ENCODE measurements around the gene ACO1. TPM values are rescaled to one million over a fixed set of nuclear protein-coding genes. Genes with fewer than 3 reads are reported as not detected.

The ACO1 gene
- total and polyA plus RNA-seq, 9 of the 15 experiments (the other 6 are each of a cell fraction or from before 2014, with no cell fraction given) = 0.96 to 29.7 (median 16.9) TPM

DNA sequence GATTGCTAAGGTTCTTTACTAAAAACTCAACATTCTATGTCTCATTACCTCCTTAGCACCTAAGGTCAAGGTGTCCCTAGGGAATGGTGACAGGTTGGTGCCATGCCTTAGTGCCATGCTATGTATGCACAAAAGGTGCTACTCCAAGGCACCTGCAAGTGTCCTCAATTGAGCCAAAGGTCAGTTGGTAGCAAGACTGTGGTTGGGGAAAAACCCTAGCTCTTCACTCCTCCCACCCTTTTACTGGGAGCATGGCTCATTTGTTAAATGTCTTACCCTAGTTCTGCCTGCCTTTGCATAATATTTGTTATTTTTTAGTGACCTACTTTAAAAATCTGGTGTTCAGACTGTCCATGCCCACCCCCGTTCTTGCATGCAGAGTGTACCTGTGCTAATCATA lies 17.0 kb downstream of the ACO1 start:
- no peaks in the 10 kb centered on the region for H3K79me2 ChIP-seq (ENCODE audit: control insufficient read depth, insufficient read depth, low read length)
- H3K27ac ChIP-seq (ENCODE audit: extremely low read depth, low read depth, low read length) = no peak overlapping the region
- H3K9me1 ChIP-seq (ENCODE audit: control insufficient read depth, insufficient read depth, low read length) = no peaks in the 10 kb centered on the region
- no peak overlapping the region for H3K4me2 ChIP-seq (ENCODE audit: insufficient read depth, low read length)
- no peaks in the 10 kb centered on the region for H3K27me3 ChIP-seq (ENCODE audit: control insufficient read depth in 2 of 2, insufficient read depth in 2 of 2, low read length in 2 of 2)
- no peak overlapping the region for H3K9ac ChIP-seq (ENCODE audit: insufficient read depth in 1 of 2, low read depth in 2 of 2, low read length in 2 of 2)
- intact Hi-C loops (cut with micrococcal nuclease) = no loop called here
- 77% methylated on average over 1 of the region's 1 CpG for WGBS (ENCODE audit: insufficient coverage, low coverage, missing lambda C conversion rate)
- no peaks in the 10 kb centered on the region for H3K9me3 ChIP-seq (replicated peaks; ENCODE audit: control insufficient read depth, insufficient read depth, low read depth, low read length)
- ATAC-seq (no peak), FAIRE-seq (no peak), DNase-seq (ENCODE audit: extremely low read depth in 1 of 4, low spot score in 3 of 4) (no peak)
- peaks cover 12% of the 10 kb centered on the region; the same call in 2 of the 3 replicates for H3K36me3 ChIP-seq (ENCODE audit: control insufficient read depth, insufficient read depth, low read length)
- H3K4me1 ChIP-seq (replicated peaks in 1 of 2; ENCODE audit: control insufficient read depth in 2 of 2, insufficient read depth in 2 of 2, low read length in 2 of 2) = no peaks in the 10 kb centered on the region
- CTCF ChIA-PET (ENCODE audit: low intra/inter-chr PET ratio) = no interaction called here
- POLR2A ChIA-PET = no interaction called here
- BruUV-seq (replicated peaks) = no TSS peak
- H3K4me3 ChIP-seq = no peak overlapping the region
- no peak overlapping the region for H2AFZ ChIP-seq (ENCODE audit: low read depth, low read length)
- TF ChIP-seq NKRF (IDR thresholded peaks at IDR 0.05; ENCODE audit: borderline replicate concordance) (no peak), SNIP1 (IDR thresholded peaks at IDR 0.05; ENCODE audit: low read depth) (no peak), LCOR (CRISPR knock-in tag; IDR thresholded peaks at IDR 0.05) (no peak), ZNF282 (CRISPR knock-in tag; IDR thresholded peaks at IDR 0.05) (no peak), TRIM24 (IDR thresholded peaks at IDR 0.05) (no peak), ZNF431 (CRISPR knock-in tag; IDR thresholded peaks at IDR 0.05) (no peak), GATAD2B (IDR thresholded peaks at IDR 0.05; ENCODE audit: borderline replicate concordance) (no peak), HSF4 (CRISPR knock-in tag; IDR thresholded peaks at IDR 0.05; ENCODE audit: borderline replicate concordance) (no peak), KLF6 (CRISPR knock-in tag; IDR thresholded peaks at IDR 0.05; ENCODE audit: borderline replicate concordance) (no peak)
- TF ChIP-seq, protein P1, sequence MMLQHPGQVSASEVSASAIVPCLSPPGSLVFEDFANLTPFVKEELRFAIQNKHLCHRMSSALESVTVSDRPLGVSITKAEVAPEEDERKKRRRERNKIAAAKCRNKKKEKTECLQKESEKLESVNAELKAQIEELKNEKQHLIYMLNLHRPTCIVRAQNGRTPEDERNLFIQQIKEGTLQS (IDR thresholded peaks at IDR 0.05) = no peak
- TF ChIP-seq, protein P1 (CRISPR knock-in tag; conservative IDR thresholded peaks at IDR 0.05) = no peak
- in situ Hi-C loops (cut with MboI) = no loop called here
- no peaks in the 10 kb centered on the region for H4K20me1 ChIP-seq (replicated peaks; ENCODE audit: control insufficient read depth, insufficient read depth, low read length)

Measured in K562 (cell line).